IMR-90 (cell line): ENCODE measurements around the gene SCFD1. TPM values are rescaled to one million over a fixed set of nuclear protein-coding genes. Genes with fewer than 3 reads are reported as not detected.

ENCODE experiments used
- ATAC-seq: fragments of 200-7000 bp; cut with Tn5 transposase; 2 replicates; pipeline ENCODE4 v1.9.1; 2020; ENCODE audit warnings: low read depth, mild to moderate bottlenecking, moderate library complexity
- BruUV-seq: library from RNA; stranded (reverse); fragments of 400-500 nt; replicated peaks from 2 replicates; lab custom pipeline; 2021; lab: Mats Ljungman, UMichigan
- CTCF ChIA-PET: fragments of 300-600 bp; formaldehyde crosslinking; extraction: SDS; loops from one replicate; lab custom pipeline; 2021; ENCODE audit warnings: antibody characterized with exemption; lab: Yijun Ruan, JAX
- POLR2A ChIA-PET: fragments of 300-600 bp; sonication (Branson Sonifier 250); formaldehyde crosslinking; loops from one replicate; lab custom pipeline; 2022; ENCODE audit warnings: antibody characterized with exemption; ENCODE audit not compliant: unreplicated experiment; lab: Charles Lee
- DNase-seq: peaks from one replicate; pipeline ENCODE4 v3.0.0; 2013
- H2AFZ ChIP-seq: replicated peaks from 2 replicates; pipeline ENCODE3; 2013; ENCODE audit warnings: low read length, mild to moderate bottlenecking; ENCODE audit not compliant: poor library complexity
- H2AK5ac ChIP-seq: 2 replicates; pipeline ENCODE4 v1.6.1; 2013; ENCODE audit warnings: low read depth, low read length, inconsistent platforms
- H2AK9ac ChIP-seq: replicated peaks from 2 replicates; pipeline ENCODE3; 2013; ENCODE audit warnings: mild to moderate bottlenecking, low read depth, low read length, moderate library complexity; ENCODE audit not compliant: poor library complexity
- H2BK120ac ChIP-seq: 2 replicates; pipeline ENCODE4 v1.6.1; 2013; ENCODE audit warnings: low read depth, low read length, inconsistent platforms
- H2BK15ac ChIP-seq: 3 replicates; pipeline ENCODE4 v1.6.1; 2013; ENCODE audit warnings: low read depth, low read length, inconsistent platforms
- H2BK20ac ChIP-seq: 2 replicates; pipeline ENCODE4 v1.6.1; 2013; ENCODE audit warnings: low read depth, mild to moderate bottlenecking, inconsistent platforms, low read length, moderate library complexity
- H2BK5ac ChIP-seq: 2 replicates; pipeline ENCODE4 v1.6.1; 2013; ENCODE audit warnings: mild to moderate bottlenecking, low read depth, low read length, inconsistent platforms; ENCODE audit not compliant: poor library complexity, severe bottlenecking
- H3K14ac ChIP-seq: replicated peaks from 2 replicates; pipeline ENCODE4 v1.6.1; 2013; ENCODE audit warnings: low read depth, low read length, inconsistent platforms
- H3K18ac ChIP-seq: 2 replicates; pipeline ENCODE4 v1.6.1; 2013; ENCODE audit warnings: low read depth, low read length, control low read depth
- H3K23ac ChIP-seq: 2 replicates; pipeline ENCODE4 v1.6.1; 2013; ENCODE audit warnings: low read depth, low read length, inconsistent platforms
- H3K27ac ChIP-seq: 2 replicates; pipeline ENCODE4 v1.5.1; 2013; ENCODE audit warnings: mild to moderate bottlenecking, control low read depth, low read length; ENCODE audit not compliant: insufficient read depth
- H3K27me3 ChIP-seq: 2 replicates; pipeline ENCODE4 v1.6.1; 2013; ENCODE audit warnings: low read length; ENCODE audit not compliant: control insufficient read depth, insufficient read depth
- H3K36me3 ChIP-seq: 2 replicates; pipeline ENCODE4 v1.6.1; 2013; ENCODE audit warnings: low read length, mixed read lengths; ENCODE audit not compliant: control insufficient read depth, insufficient read depth
- H3K4ac ChIP-seq: 2 replicates; pipeline ENCODE4 v1.6.1; 2013; ENCODE audit warnings: low read depth, low read length, inconsistent platforms
- H3K4me1 ChIP-seq: 2 replicates; pipeline ENCODE4 v1.6.1; 2013; ENCODE audit warnings: low read length, mixed read lengths; ENCODE audit not compliant: control insufficient read depth, insufficient read depth
- H3K4me2 ChIP-seq: 2 replicates; pipeline ENCODE4 v1.6.1; 2013; ENCODE audit warnings: low read depth, mild to moderate bottlenecking, control low read depth, low read length, moderate library complexity
- H3K4me3 ChIP-seq: 2 replicates; pipeline ENCODE4 v1.5.1; 2013; ENCODE audit warnings: low read depth, mild to moderate bottlenecking, control low read depth, low read length, moderate library complexity; ENCODE audit not compliant: insufficient read depth
- H3K56ac ChIP-seq: 2 replicates; pipeline ENCODE4 v1.6.1; 2013; ENCODE audit warnings: low read length, inconsistent platforms; ENCODE audit not compliant: insufficient read depth; ENCODE audit errors: extremely low read depth
- H3K79me1 ChIP-seq, 2 experiments: 2 replicates each; pipeline ENCODE4 v1.6.1; 2013; ENCODE audit warnings: low read length in 2 of 2, inconsistent platforms in 1 of 2, low read depth in 1 of 2
- H3K9ac ChIP-seq: 2 replicates; pipeline ENCODE4 v1.6.1; 2013; ENCODE audit warnings: low read depth, low read length, control low read depth
- H3K9me1 ChIP-seq: 2 replicates; pipeline ENCODE4 v1.6.1; 2013; ENCODE audit warnings: low read length, inconsistent platforms; ENCODE audit not compliant: insufficient read depth
- H3K9me3 ChIP-seq: 2 replicates; pipeline ENCODE4 v1.6.1; 2013; ENCODE audit warnings: low read length; ENCODE audit not compliant: control insufficient read depth, insufficient read depth
- H4K20me1 ChIP-seq: 2 replicates; pipeline ENCODE4 v1.6.1; 2013; ENCODE audit warnings: low read length, inconsistent platforms; ENCODE audit not compliant: insufficient read depth
- H4K5ac ChIP-seq: 2 replicates; pipeline ENCODE4 v1.6.1; 2013; ENCODE audit warnings: mild to moderate bottlenecking, low read depth, low read length, control low read depth
- H4K8ac ChIP-seq, 2 experiments: 2 replicates each; pipeline ENCODE4 v1.6.1; 2013; ENCODE audit warnings: low read depth in 2 of 2, low read length in 2 of 2, control low read depth in 1 of 2, inconsistent platforms in 1 of 2
- H4K91ac ChIP-seq: 2 replicates; pipeline ENCODE4 v1.6.1; 2013; ENCODE audit warnings: low read depth, low read length, inconsistent platforms; ENCODE audit not compliant: insufficient read depth
- MAFK ChIP-seq: IDR thresholded peaks from 2 replicates; pipeline ENCODE4 v1.6.1; 2012; ENCODE audit warnings: low read depth, low read length, improper control_type of control experiment
- NFE2L2 ChIP-seq: fragments of 150-350 bp; IDR thresholded peaks from 2 replicates; pipeline ENCODE4 v1.6.1; 2016; ENCODE audit warnings: low read depth, mild to moderate bottlenecking, low read length
- dilution Hi-C: fragments of 300-500 bp; cut with HindIII; formaldehyde crosslinking; loops from one replicate; pipeline ENCODE4 v1.14.3; 2018; ENCODE audit warnings: low sequenced_read_pairs; ENCODE audit not compliant: unreplicated experiment
- in situ Hi-C: fragments of 300-500 bp; cut with MboI; formaldehyde crosslinking; loops from 3 replicates; pipeline ENCODE4 v1.14.3; 2019; ENCODE audit warnings: low sequenced_read_pairs, inconsistent platforms, mixed read lengths
- intact Hi-C: fragments of 100-400 bp; cut with micrococcal nuclease; formaldehyde crosslinking; loops from 2 replicates; pipeline ENCODE4 v1.10.0; 2022
- polyA plus RNA-seq, 3 experiments: library from polyadenylated mRNA; depleted of rRNA; stranded (reverse); fragments of >200 nt; gene quantifications; 2 replicates each; pipeline ENCODE4 v1.2.3, GENCODE V29; 2012; ENCODE audit warnings: low replicate concordance in 1 of 3
- total RNA-seq: library from RNA; depleted of rRNA; stranded (reverse); fragments of >200 nt; gene quantifications from 2 replicates; pipeline ENCODE4 v1.2.3, GENCODE V29; 2012

Gene SCFD1
- total and polyA plus RNA-seq, 2 of the 4 experiments (the other 2 are of a cell fraction): 51.4 to 74.0 TPM

- no peak overlapping the region for H3K23ac ChIP-seq
- no peak overlapping the region for H4K5ac ChIP-seq
- dilution Hi-C loops (no loop called here), intact Hi-C loops (no loop called here), in situ Hi-C loops (no loop called here)
- no peak overlapping the region for H4K8ac ChIP-seq
- no peak for DNase-seq
- H3K27ac ChIP-seq: no peak overlapping the region
- no peaks in the 10 kb centered on the region for H3K27me3 ChIP-seq
- no peak overlapping the region for H2AFZ ChIP-seq
- H2AK9ac ChIP-seq: no peak overlapping the region
- peaks cover 2% of the 10 kb centered on the region for H3K4me1 ChIP-seq
- ATAC-seq: no peak
- no peak overlapping the region for H2BK15ac ChIP-seq
- H2AK5ac ChIP-seq: no peak overlapping the region
- no peaks in the 10 kb centered on the region for H3K9me3 ChIP-seq
- CTCF ChIA-PET: interaction anchor here (0.7 kb wide), 1 partner anchor 359 kb away, joined by 3 read pairs; no protein-coding TSS in a partner anchor
- POLR2A ChIA-PET: no interaction called here
- H3K56ac ChIP-seq: no peak overlapping the region
- no peak overlapping the region for H3K4ac ChIP-seq
- no peak for TF ChIP-seq NFE2L2
- TF ChIP-seq MAFK: peak; percentile 35; the same call in 1 of the 2 replicates
- peaks cover 12% of the 10 kb centered on the region for H3K36me3 ChIP-seq
- H2BK20ac ChIP-seq: no peak overlapping the region
- peaks cover 13% of the 10 kb centered on the region for H3K9me1 ChIP-seq
- no peak overlapping the region for H3K4me2 ChIP-seq
- no TSS peak for BruUV-seq
- no peak overlapping the region for H3K4me3 ChIP-seq
- H3K79me1 ChIP-seq: peaks cover 14 to 43% of the 10 kb centered on the region in 2 experiments
- no peak overlapping the region for H4K91ac ChIP-seq
- H3K14ac ChIP-seq: no peak overlapping the region
- H4K20me1 ChIP-seq: peaks cover 31% of the 10 kb centered on the region; the same call in 1 of the 2 replicates
- H3K18ac ChIP-seq: no peak overlapping the region
- H3K9ac ChIP-seq: no peak overlapping the region
- no peak overlapping the region for H2BK5ac ChIP-seq
- H2BK120ac ChIP-seq: no peak overlapping the region
Observed at GRCh38 chr14:30630248-30630647, 8.1 kb downstream of the SCFD1 start.
